Esophagus squamous epithelium (tissue), 5 donors: ENCODE results near the gene SERPINB5. TPM values are rescaled to one million over a fixed set of nuclear protein-coding genes. Genes with fewer than 3 reads are reported as not detected.

Experiments used
- DNase-seq: peaks from one replicate; lab custom pipeline; 2025; lab: John Stamatoyannopoulos, UW
- H3K27ac ChIP-seq, 4 donors: fragments of 200-600 bp; sonication (generic); one replicate each; pipeline ENCODE4 v1.5.1; 2016 to 2019; ENCODE audit warnings: mild to moderate bottlenecking in 1 of 4
- H3K27me3 ChIP-seq, 4 donors: fragments of 200-600 bp; sonication (generic); 1 replicate in 3 of 4; 2 replicates in 1 of 4; pipeline versions ENCODE4 v1.5.1 to v1.6.0; 2017 to 2021; ENCODE audit warnings: antibody characterized with exemption in 1 of 4
- H3K36me3 ChIP-seq, 3 donors: fragments of 200-600 bp; sonication (generic); one replicate each; pipeline ENCODE4 v1.5.1; 2016 to 2019
- H3K4me1 ChIP-seq, 3 donors: fragments of 200-600 bp; sonication (generic); one replicate each; pipeline ENCODE4 v1.5.1; 2017 to 2019
- H3K4me3 ChIP-seq, 4 donors: fragments of 200-600 bp; sonication (generic); 1 replicate in 3 of 4; 2 replicates in 1 of 4; pipeline ENCODE4 v1.5.1; 2016 to 2019; ENCODE audit warnings: mild to moderate bottlenecking in 2 of 4, moderate library complexity in 1 of 4
- H3K9me3 ChIP-seq, 3 donors: fragments of 200-600 bp; sonication (generic); one replicate each; pipeline ENCODE4 v1.5.1; 2016 to 2019
- CTCF ChIP-seq, 6 experiments: fragments of 450-650 bp in 4 of 6; fragments of 200-600 bp in 2 of 6; sonication (generic) in 2 of 6; IDR thresholded peaks; one replicate each; pipeline ENCODE4 v1.5.1; 2016 to 2019; ENCODE audit warnings: antibody characterized with exemption in 6 of 6, mild to moderate bottlenecking in 4 of 6, moderate library complexity in 4 of 6
- POLR2A ChIP-seq, 4 donors: fragments of 450-650 bp; IDR thresholded peaks; one replicate each; pipeline ENCODE4 v1.6.1; 2017; ENCODE audit warnings: antibody characterized with exemption in 4 of 4, mild to moderate bottlenecking in 4 of 4, moderate library complexity in 3 of 4
- WGBS, 2 donors: methylation state at CpG; one replicate each; pipeline ENCODE4 v1.1.5; 2018; 5-methylcytosine and 5-hydroxymethylcytosine counted together
- intact Hi-C: fragments of 100-400 bp; cut with DNase I; formaldehyde crosslinking; loops from one replicate; pipeline ENCODE4 v1.15.0; 2022
- total RNA-seq, 4 donors: library from RNA; depleted of rRNA; stranded (reverse); fragments of >200 nt; gene quantifications; one replicate each; pipeline ENCODE4 v1.1.0, GENCODE V29; 2016
- donor health status: DM: yes; HTN: yes; CAD: no.

The SERPINB5 gene
- total RNA-seq, 4 donors from 2014 or later: 204 to 363 (median 268) TPM

GRCh38 chr18:63505566-63506335, 29.0 kb downstream of the SERPINB5 start:
- DNase-seq: no peak
- Histone ChIP-seq H3K4me1 (peaks cover 0 to 12% (median 0%) of the 10 kb centered on the region in 3 donors), H3K9me3 (no peaks in the 10 kb centered on the region), H3K36me3 (peaks cover 0 to 41% (median under 1%) of the 10 kb centered on the region in 3 donors), H3K27ac (no peak overlapping the region), H3K4me3 (no peak overlapping the region), H3K27me3 (no peaks in the 10 kb centered on the region)
- intact Hi-C loops: no loop called here
- WGBS, 2 donors: 45 to 63% methylated on average over 2 of the region's 2 CpGs
- TF ChIP-seq CTCF (IDR thresholded peaks at IDR 0.05) (peak in 5 of 6 experiments; percentile 40 to 61 (median 46)), POLR2A (IDR thresholded peaks at IDR 0.05) (no peak)

DNA sequence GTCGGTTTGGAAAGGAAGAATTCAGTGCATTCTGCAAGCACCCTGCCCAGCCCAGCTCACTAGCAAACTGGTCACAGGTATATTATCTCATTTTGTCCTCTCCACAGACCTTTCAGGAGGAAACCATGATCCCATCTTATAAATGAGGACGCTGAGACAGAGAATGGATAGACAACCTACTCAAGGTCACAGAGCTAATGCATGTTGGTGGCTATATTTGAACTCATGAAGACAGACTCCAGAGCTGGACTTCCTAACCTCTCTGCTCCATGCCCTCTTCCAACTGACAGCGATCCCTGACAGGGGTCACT, 29.5 kb downstream of the SERPINB5 start:
- Histone ChIP-seq H3K9me3 (no peaks in the 10 kb centered on the region), H3K36me3 (peaks cover 0 to 36% (median 0%) of the 10 kb centered on the region in 3 donors), H3K4me3 (no peak overlapping the region), H3K4me1 (peaks cover 0 to 16% (median 0%) of the 10 kb centered on the region in 3 donors), H3K27ac (no peak overlapping the region), H3K27me3 (no peaks in the 10 kb centered on the region)
- WGBS, 2 donors: 64 to 67% methylated on average over 2 to 3 of the region's 3 CpGs
- intact Hi-C loops: no loop called here
- TF ChIP-seq CTCF (IDR thresholded peaks at IDR 0.05) (no peak), POLR2A (IDR thresholded peaks at IDR 0.05) (no peak)
- DNase-seq: no peak

DNA sequence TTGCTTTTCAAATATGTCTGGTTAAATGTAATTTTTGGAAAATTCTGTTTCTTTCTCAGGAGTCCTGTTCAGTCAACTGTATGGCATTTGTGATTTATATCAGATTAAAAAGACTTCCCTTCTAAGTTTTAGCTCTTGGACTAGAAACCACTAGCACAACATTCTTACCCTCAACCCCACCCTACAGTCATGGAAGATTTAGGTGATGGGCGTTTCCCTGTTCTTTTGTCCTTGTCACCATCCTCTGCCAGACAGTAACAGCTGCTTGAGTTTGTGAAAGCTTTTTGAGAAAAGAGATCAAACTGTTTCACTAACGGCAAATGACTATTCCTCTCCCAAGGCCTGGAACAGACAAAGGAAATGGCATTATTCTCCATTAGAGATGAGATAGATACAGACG, 31.8 kb downstream of the SERPINB5 start:
- no peak overlapping the region for H3K4me3 ChIP-seq
- H3K27ac ChIP-seq: peak overlapping the region in 2 of 4 donors; percentile 34 to 35
- TF ChIP-seq POLR2A (IDR thresholded peaks at IDR 0.05): no peak
- TF ChIP-seq CTCF (IDR thresholded peaks at IDR 0.05): no peak
- WGBS, 2 donors: 11 to 25% methylated on average over 3 of the region's 3 CpGs
- no peaks in the 10 kb centered on the region for H3K27me3 ChIP-seq
- H3K36me3 ChIP-seq: peaks cover 0 to 15% (median 0%) of the 10 kb centered on the region in 3 donors
- peaks cover 0 to 19% (median 0%) of the 10 kb centered on the region in 3 donors for H3K4me1 ChIP-seq
- intact Hi-C loops: no loop called here
- DNase-seq: no peak
- no peaks in the 10 kb centered on the region for H3K9me3 ChIP-seq

- H3K36me3 ChIP-seq: no peaks in the 10 kb centered on the region
- DNase-seq: no peak
- TF ChIP-seq CTCF (IDR thresholded peaks at IDR 0.05) (peak in 5 of 6 experiments; percentile 36 to 74 (median 44)), POLR2A (IDR thresholded peaks at IDR 0.05) (no peak)
- H3K4me3 ChIP-seq: no peak overlapping the region
- H3K27ac ChIP-seq: no peak overlapping the region
- peaks cover 0 to 19% (median 0%) of the 10 kb centered on the region in 3 donors for H3K4me1 ChIP-seq
- 21 to 27% methylated on average over 5 to 7 of the region's 7 CpGs for WGBS, 2 donors
- intact Hi-C loops: loop anchor here (10.0 kb wide), 1 partner anchor 234 kb away; no protein-coding TSS in a partner anchor
- H3K27me3 ChIP-seq: no peaks in the 10 kb centered on the region
- H3K9me3 ChIP-seq: no peaks in the 10 kb centered on the region
Observed at GRCh38 chr18:63511285-63511684, 34.5 kb downstream of the SERPINB5 start.

DNA sequence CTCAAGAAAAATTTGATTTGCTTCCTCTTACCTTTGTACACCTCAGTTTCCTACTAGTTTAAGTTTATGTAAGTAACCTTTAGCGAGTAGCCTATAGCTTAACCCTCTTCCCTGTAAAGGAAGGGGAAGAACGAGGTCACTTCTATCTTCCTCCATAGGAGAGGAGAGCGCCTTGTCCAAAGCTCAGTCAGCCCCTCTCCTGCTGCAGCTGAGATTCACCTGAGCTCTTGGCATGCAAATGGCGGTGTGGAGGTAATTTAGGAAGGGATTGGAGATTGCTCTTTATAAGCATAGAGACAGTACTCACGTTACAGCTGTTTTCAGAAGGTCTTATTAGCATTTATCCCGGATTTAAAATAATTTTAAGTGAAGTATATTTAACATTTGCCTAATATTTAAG, 37.6 kb downstream of the SERPINB5 start:
- WGBS, 2 donors: 63 to 84% methylated on average over 6 of the region's 6 CpGs
- Histone ChIP-seq H3K4me3 (no peak overlapping the region), H3K4me1 (peaks cover 0 to 20% (median 0%) of the 10 kb centered on the region in 3 donors), H3K27me3 (no peaks in the 10 kb centered on the region), H3K36me3 (no peaks in the 10 kb centered on the region), H3K27ac (no peak overlapping the region), H3K9me3 (no peaks in the 10 kb centered on the region)
- intact Hi-C loops: loop anchor here (10.0 kb wide), 1 partner anchor 230 kb away; no protein-coding TSS in a partner anchor
- no peak for DNase-seq
- no peak for TF ChIP-seq POLR2A (IDR thresholded peaks at IDR 0.05)
- TF ChIP-seq CTCF (IDR thresholded peaks at IDR 0.05): no peak
